SHP77 treated with DMSO at 0.1 percent for 48 hours (cell line): ENCODE results near the gene TGFBR1.

Experiments
- DNase-seq: peaks from one replicate; lab custom pipeline; 2025; lab: John Stamatoyannopoulos, UW

The TGFBR1 gene

GRCh38 chr9:99137225-99137624, 32.3 kb downstream of the TGFBR1 start:
- DNase-seq = no peak

- DNase-seq = no peak
Measured at GRCh38 chr9:99137891-99138290, 33.0 kb downstream of the TGFBR1 start.

- DNase-seq = no peak
Measured at GRCh38 chr9:99138424-99139284, 33.7 kb downstream of the TGFBR1 start.

DNA sequence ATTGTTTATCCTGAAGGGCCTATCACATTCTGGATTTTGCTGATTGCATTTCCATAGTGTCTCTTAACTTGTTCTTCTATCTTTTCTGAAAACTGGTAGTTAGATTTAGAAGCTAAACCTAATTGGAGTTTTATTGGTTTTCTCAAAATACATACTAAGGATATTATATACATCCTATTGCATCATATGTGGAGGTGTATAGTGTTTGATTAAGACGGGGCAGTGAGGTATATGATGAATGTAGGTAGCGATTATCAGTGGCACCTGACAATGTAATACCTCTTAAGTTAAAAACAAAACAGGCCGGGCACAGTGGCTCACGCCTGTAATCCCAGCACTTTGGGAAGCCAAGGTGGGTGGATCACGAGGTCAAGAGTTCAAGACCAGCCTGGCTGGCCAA, 35.0 kb downstream of the TGFBR1 start:
- no peak for DNase-seq

- DNase-seq = no peak
Measured at GRCh38 chr9:99140685-99141314, 35.9 kb downstream of the TGFBR1 start.

- no peak for DNase-seq
Measured at GRCh38 chr9:99141849-99142248, 36.9 kb downstream of the TGFBR1 start.

DNA sequence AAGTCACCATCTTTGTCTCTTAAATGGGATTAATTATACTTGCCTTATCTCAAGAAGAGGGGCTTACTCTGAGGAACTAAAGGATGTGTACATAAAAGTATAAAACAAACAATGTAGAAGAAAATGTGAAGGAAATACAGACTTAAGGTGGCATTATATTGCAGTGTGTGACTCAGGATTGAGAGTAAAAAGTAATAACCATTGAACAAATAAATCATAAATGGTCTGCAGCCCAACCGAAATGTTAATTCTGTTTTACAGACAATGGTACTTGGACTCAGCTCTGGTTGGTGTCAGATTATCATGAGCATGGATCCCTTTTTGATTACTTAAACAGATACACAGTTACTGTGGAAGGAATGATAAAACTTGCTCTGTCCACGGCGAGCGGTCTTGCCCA, 37.4 kb downstream of the TGFBR1 start:
- no peak for DNase-seq

GRCh38 chr9:99143655-99144054, 38.7 kb downstream of the TGFBR1 start:
- DNase-seq = no peak

- no peak for DNase-seq
Measured at GRCh38 chr9:99144966-99145365, 40.1 kb downstream of the TGFBR1 start.

- DNase-seq = no peak
Measured at GRCh38 chr9:99146574-99146973, 41.7 kb downstream of the TGFBR1 start.

DNA sequence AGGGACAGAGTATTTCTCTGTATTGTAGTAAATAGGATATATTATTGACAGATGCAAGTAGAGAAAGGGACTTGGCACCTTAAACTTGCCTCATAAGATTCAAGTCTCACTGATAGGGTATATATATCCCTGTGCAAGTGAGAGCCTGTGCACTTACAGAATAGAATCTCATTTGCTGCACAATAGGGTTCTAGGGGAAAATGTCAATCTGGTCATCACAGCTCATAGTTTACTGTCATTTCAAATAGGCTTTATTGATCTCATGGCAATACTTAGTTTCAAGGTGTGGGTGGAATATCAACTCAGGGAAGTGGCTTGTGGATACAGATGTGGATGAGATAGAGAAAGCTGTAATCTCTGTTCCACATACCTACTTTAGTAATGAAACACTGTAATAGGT, 42.3 kb downstream of the TGFBR1 start:
- DNase-seq = no peak

DNA sequence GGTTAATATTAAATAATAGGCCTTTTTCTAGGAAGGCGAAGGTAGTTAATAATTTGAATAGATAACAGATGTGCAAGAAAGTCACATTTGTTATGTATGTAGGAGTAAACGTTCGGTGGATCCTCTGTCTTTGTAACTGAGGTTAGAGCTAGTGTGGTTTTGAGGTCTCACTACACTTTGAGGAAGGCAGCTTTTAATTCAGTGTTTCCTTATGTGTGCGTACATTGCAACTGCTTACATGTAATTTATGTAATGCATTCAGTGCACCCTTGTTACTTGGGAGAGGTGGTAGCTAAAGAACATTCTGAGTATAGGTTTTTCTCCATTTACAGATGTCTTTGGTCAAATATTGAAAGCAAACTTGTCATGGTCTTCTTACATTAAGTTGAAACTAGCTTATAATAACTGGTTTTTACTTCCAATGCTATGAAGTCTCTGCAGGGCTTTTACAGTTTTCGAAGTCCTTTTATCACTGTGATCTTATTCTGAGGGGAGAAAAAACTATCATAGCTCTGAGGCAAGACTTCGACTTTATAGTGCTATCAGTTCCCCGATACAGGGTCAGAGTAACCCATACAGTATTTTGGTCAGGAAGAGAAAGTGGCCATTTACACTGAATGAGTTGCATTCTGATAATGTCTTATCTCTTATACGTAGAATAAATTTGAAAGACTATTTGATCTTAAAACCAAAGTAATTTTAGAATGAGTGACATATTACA, 45.7 kb downstream of the TGFBR1 start:
- no peak for DNase-seq

DNA sequence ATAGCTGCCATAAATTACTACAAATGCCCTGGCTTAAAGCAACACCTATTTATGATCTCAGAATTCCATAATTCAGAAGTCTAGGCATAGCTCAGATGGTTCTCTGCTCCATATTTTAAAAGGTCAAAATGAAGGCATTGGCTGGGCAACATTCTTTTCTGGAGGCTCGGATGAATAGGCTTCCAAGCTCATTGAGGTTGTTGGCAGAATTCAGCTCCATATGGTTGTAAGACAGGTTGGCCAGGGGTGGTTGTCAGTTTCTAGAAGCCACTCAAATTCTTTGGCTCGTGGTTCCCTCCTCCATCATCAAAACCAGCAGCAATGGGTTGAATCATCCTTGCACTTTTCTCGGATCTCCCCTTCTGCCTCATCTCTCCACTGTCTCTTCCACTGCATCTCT, 49.4 kb downstream of the TGFBR1 start:
- no peak for DNase-seq

DNA sequence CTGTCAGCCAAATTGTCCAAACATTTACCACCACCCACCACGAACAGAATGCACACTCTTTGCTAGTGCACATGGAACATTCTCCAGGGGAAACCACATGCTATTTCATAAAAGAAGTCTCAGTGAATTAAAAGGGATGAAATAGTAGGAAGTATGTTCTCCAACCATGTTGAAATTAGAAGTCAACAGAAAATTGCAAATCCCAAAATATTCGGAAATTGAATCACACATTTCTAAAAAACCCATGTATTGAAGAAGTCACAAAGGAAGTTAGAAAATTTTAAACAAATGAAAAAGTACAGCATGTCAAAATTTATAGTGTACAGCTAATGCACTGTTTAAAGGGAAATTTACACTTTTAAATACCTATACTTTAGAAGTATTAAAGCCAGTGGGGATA, 50.8 kb downstream of the TGFBR1 start:
- no peak for DNase-seq

GRCh38 chr9:99158629-99159028, 53.7 kb downstream of the TGFBR1 start:
- no peak for DNase-seq

DNA sequence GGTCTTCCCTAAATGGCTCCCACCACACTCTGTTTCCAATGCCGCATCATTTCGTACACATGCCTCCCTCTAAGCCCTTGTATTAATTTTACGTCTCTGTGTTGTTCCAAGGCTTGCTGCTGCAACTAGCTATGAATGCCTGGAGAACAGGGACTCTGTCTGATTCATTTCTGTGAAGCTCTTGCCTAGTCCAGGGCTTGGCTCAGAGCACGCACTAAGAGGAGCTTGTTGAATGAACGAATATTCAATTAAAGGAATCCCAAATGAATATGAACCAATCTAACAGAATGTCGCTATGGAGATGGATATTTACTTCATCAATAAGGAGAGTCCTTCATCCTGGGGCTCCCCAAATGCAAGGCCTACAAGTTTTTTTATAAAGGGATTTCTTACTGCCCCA, 55.3 kb downstream of the TGFBR1 start:
- no peak for DNase-seq

DNA sequence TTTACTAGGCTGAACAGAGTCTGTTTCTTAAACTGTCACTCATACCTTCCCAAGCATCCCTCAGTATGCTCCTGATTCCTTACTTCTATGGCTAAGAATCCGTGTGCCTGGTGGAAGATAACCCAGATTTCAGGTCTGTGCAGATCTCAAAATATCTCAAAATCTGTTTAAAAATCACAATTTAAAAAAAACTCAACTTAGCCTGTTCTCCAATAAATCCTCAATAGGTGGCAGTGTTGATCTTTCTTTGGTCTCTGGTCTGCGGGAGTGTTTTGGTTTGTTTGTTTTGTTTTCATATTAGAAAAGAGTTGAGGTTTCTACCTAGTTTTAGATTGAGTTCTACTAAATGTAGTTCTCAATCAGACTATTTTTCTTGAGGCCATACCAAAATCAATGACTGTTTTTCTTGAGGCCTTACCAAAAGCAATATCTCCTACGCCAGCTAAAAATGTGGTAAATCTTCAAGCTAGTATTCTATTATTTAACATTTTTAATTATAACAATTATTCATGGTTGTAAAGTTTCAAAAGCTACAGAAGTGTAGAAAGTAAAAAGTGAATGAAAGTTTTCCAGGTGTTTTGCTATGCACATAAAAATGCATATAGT, 57.9 kb downstream of the TGFBR1 start:
- DNase-seq = peak; percentile 14

DNA sequence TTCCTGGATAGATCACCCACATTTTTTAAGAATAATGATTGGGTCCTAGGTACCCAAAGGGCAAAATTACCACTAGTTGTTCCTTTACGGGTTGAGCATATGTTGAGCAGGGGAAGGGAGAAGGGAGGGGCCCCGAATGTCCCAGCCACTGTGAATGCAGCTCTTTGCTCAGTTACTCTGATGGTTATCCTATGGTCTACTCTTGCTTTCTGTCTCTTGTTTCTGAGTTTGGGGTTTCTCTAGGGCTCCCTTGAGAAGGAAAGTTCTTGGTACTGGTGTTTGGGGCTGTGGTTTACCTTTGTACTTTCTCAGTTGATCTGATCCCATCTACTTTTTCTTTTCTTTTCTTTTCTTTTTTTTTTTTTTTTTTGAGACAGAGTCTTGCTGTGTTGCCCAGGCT, 61.2 kb downstream of the TGFBR1 start:
- DNase-seq = no peak

DNA sequence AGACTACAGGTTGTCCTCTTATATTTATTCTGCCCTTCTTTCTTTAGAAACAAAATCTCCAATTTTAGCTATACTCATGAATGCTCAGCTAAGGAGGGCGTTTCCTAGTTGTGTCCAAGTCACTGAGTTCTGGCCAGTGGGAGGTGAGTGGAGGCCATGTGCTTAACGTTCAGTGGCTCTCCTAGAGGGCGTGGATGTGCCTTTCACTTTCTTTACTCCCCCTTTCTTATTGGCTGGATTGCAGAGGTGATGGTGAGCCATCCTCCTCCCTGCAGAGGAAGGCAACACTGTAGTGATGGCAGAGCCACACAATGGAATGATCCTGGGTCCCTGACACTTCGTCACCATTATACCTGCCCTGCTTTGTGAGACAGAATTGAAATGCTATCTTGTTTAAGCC, 62.2 kb downstream of the TGFBR1 start:
- no peak for DNase-seq

- DNase-seq = no peak
Measured at GRCh38 chr9:99167694-99168093, 62.8 kb downstream of the TGFBR1 start.

DNA sequence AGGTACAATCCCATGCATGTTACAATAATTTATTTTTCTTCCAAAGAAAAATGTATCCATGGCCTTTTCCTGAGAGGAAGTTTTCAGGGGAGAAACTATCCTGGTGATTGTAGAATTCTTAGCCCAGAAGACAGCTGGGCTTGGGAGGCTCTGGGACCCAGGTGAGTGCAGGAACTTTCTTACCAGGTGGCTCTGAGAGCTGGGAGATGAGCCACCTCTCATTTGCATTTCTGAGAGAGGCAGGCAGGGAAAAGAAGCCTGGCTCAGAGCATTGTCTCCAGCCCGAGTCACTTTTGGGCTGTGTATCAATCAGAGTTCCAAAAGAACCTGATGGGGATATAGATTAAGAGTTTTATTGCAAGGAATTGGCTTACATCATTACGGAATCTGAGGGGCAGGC, 64.2 kb downstream of the TGFBR1 start:
- no peak for DNase-seq

DNA sequence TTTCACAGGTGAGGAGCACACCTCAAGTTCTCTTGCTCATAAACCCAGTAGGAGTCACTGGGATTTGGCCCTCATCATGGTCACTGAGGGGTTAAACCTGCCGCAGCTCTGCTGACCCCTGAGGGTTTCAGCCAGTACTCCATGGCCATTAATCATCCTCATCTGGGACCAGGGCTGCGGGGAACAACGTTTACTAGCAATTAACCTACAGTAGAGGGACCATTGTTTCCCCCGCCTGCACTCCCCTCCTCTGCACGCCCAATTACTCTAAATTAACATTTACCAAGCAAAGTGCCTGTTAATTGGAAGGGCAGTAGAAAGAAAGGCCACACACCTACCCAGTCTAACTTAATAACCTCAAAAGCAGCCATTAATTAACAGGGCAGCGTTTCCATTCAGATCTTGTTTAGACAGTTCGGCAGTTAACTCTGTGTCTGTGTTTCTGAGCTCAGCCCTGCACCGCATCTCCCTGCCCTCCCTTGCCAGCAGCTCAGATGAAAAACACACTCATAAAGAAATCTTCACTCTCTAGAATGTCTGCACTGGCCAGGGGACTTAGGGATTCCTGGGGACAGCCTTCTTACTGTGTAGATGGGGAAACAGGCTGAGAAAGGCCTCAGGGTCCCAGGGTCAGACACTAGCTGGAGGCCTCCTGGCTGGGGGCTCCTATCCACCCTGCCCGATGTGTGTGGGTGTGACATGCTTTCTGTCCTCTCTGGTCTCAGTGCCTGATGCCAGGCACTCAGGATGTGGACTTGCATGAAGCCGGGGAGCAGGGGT, 65.3 kb downstream of the TGFBR1 start:
- peak; percentile 52 for DNase-seq
